Bronchial epithelial cell (primary cell): Measurements from ENCODE around the gene TMEM18. TPM values are rescaled to one million over a fixed set of nuclear protein-coding genes. Genes with fewer than 3 reads are reported as not detected.

Experiments
- DNase-seq: peaks from one replicate; pipeline ENCODE4 v3.0.0-alpha.2; 2010; ENCODE audit warnings: low read depth
- FAIRE-seq: peaks from 2 replicates; lab custom pipeline; 2011; peaks lifted over from hg19 to GRCh38; lab: Jason Lieb, UNC
- H3K27me3 ChIP-seq: 2 replicates; pipeline ENCODE4 v1.5.1; 2011; ENCODE audit warnings: low read length; ENCODE audit not compliant: control insufficient read depth, insufficient read depth
- H3K36me3 ChIP-seq: 2 replicates; pipeline ENCODE4 v1.5.1; 2011; ENCODE audit warnings: low read length; ENCODE audit not compliant: control insufficient read depth, insufficient read depth
- H3K4me3 ChIP-seq: 2 replicates; pipeline ENCODE4 v1.5.1; 2011; ENCODE audit warnings: mild to moderate bottlenecking, low read depth, low read length, control low read depth
- CTCF ChIP-seq: IDR thresholded peaks from 2 replicates; pipeline ENCODE4 v1.5.1; 2011; ENCODE audit warnings: mild to moderate bottlenecking, moderate library complexity, low read length, control low read depth, inconsistent platforms; ENCODE audit not compliant: insufficient read depth, severe bottlenecking
- total RNA-seq: library from RNA; depleted of rRNA; stranded (reverse); fragments of >200 nt; gene quantifications from 2 replicates; pipeline ENCODE4 v1.2.1, GENCODE V29; 2014

Gene TMEM18
- total RNA-seq, 1 donor from 2014 or later = 30.5 TPM

- FAIRE-seq (no peak), DNase-seq (no peak)
- no peak for TF ChIP-seq CTCF
- Histone ChIP-seq H3K36me3 (peaks cover 2% of the 10 kb centered on the region), H3K27me3 (no peaks in the 10 kb centered on the region), H3K4me3 (no peak overlapping the region)
These were observed 1.8 kb upstream of the TMEM18 start for GRCh38 chr2:678964-679363.

GRCh38 chr2:677959-678550, 849 bp upstream of the TMEM18 start:
- FAIRE-seq (no peak), DNase-seq (no peak)
- H3K27me3 ChIP-seq = no peaks in the 10 kb centered on the region
- H3K4me3 ChIP-seq = peak overlapping the region; percentile 81
- peaks cover 2% of the 10 kb centered on the region for H3K36me3 ChIP-seq
- no peak for TF ChIP-seq CTCF

- Histone ChIP-seq H3K36me3 (peaks cover 5% of the 10 kb centered on the region), H3K27me3 (no peaks in the 10 kb centered on the region), H3K4me3 (peak overlapping the region; percentile 77)
- no peak for FAIRE-seq
- no peak for TF ChIP-seq CTCF
- DNase-seq = peak; percentile 89
These were observed 555 bp downstream of the TMEM18 start for GRCh38 chr2:676647-677055.

- H3K36me3 ChIP-seq = peaks cover 5% of the 10 kb centered on the region
- H3K4me3 ChIP-seq = peak overlapping the region; percentile 77
- DNase-seq (peak; percentile 91), FAIRE-seq (no peak)
- TF ChIP-seq CTCF = peak; percentile 54
- H3K27me3 ChIP-seq = no peaks in the 10 kb centered on the region
These were observed 1.1 kb downstream of the TMEM18 start for GRCh38 chr2:675982-676646.

GRCh38 chr2:675460-675859, 1.7 kb downstream of the TMEM18 start:
- Histone ChIP-seq H3K27me3 (no peaks in the 10 kb centered on the region), H3K36me3 (peaks cover 5% of the 10 kb centered on the region), H3K4me3 (no peak overlapping the region)
- no peak for DNase-seq
- no peak for FAIRE-seq
- no peak for TF ChIP-seq CTCF

- peaks cover 5% of the 10 kb centered on the region for H3K36me3 ChIP-seq
- H3K4me3 ChIP-seq = no peak overlapping the region
- no peaks in the 10 kb centered on the region for H3K27me3 ChIP-seq
- TF ChIP-seq CTCF = no peak
- FAIRE-seq (no peak), DNase-seq (no peak)
These were observed 2.2 kb downstream of the TMEM18 start for GRCh38 chr2:675051-675450.
